SH-SY5Y (cell line): ENCODE results near the gene MLC1.

Source experiments
- GATA2 ChIP-seq: IDR thresholded peaks from 2 replicates; pipeline ENCODE4 v1.6.1; 2011; ENCODE audit warnings: mild to moderate bottlenecking, low read depth, low read length
- GATA3 ChIP-seq: IDR thresholded peaks from 2 replicates; pipeline ENCODE4 v1.6.1; 2011; ENCODE audit warnings: low read depth, mild to moderate bottlenecking, low read length, moderate library complexity

GRCh38 chr22:50118557-50119168, 33.4 kb upstream of the MLC1 start:
- TF ChIP-seq GATA2 (no peak), GATA3 (no peak)
